ENCODE data around the gene SH2D2A.

GRCh38 chr1:156805766-156806511 lies 10.7 kb downstream of the SH2D2A start:
- TF ChIP-seq CTCF (IDR thresholded peaks at IDR 0.05) (no peak), POLR2A (IDR thresholded peaks at IDR 0.05) (no peak)
